Measurements from ENCODE around the gene TAF1D. TPM values are rescaled to one million over a fixed set of nuclear protein-coding genes. Genes with fewer than 3 reads are reported as not detected.
A peak's percentile ranks its signal among the peaks of the same experiment; 100 is the strongest.
"Not testable (repeated sequence)": the region's sequence is repeated elsewhere in the genome, so short reads cannot be mapped to it uniquely, and the experiment has no call there.

Gene TAF1D
- total RNA-seq, 1 donor from 2014 or later: 145 TPM

DNA sequence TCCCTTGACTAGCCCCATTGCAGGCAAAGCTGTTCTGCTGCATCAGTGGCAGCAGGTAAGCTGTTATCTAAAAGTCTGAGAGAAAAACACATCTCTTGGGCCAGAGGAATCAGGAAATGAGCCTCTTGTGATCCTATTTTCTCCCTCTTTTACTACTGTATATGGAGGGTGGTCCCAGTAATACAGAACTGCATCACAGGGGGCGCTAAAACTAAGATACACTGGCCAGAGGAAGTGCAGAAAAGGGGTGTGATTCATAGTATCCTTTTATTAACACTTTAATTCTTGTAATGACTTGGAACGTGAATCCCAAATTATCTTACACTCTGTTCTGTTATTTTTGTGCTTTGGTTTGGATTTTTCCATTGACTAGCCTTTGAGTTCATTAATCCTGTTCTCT, 34.0 kb upstream of the TAF1D start:
- Mint-ChIP-seq H3K4me3 (ENCODE audit: unreplicated experiment) (no peak overlapping the region), H3K27me3 (ENCODE audit: low read depth, unreplicated experiment) (no peaks in the 10 kb centered on the region), H3K4me1 (ENCODE audit: low read depth, unreplicated experiment) (no peaks in the 10 kb centered on the region), H3K36me3 (ENCODE audit: low read depth, unreplicated experiment) (peaks cover 12% of the 10 kb centered on the region), H3K9me3 (ENCODE audit: unreplicated experiment) (peaks cover 3% of the 10 kb centered on the region), H3K27ac (ENCODE audit: unreplicated experiment) (no peak overlapping the region)
- Histone ChIP-seq H3K79me2 (ENCODE audit: insufficient read depth, low read length) (no peaks in the 10 kb centered on the region), H3K4me1 (ENCODE audit: insufficient read depth, low read length) (no peaks in the 10 kb centered on the region), H3K36me3 (ENCODE audit: insufficient read depth, low read length) (no peaks in the 10 kb centered on the region), H3K9me3 (ENCODE audit: insufficient read depth, low read depth, low read length) (no peaks in the 10 kb centered on the region), H3K4me3 (ENCODE audit: insufficient read depth, low read depth, low read length) (no peak overlapping the region), H3K4me2 (ENCODE audit: low read length) (no peak overlapping the region), H2AFZ (ENCODE audit: low read depth, low read length) (no peak overlapping the region), H3K27me3 (ENCODE audit: insufficient read depth, low read length) (no peaks in the 10 kb centered on the region), H3K27ac (ENCODE audit: low read depth, low read length) (no peak overlapping the region), H4K20me1 (ENCODE audit: insufficient read depth, low read length) (no peaks in the 10 kb centered on the region), H3K9ac (ENCODE audit: low read length) (no peak overlapping the region)
- FAIRE-seq (no peak), DNase-seq (ENCODE audit: low read depth) (no peak)
- no peak for TF ChIP-seq EZH2 (IDR thresholded peaks at IDR 0.05; ENCODE audit: insufficient read depth, low read length)
- TF ChIP-seq, protein P1, sequence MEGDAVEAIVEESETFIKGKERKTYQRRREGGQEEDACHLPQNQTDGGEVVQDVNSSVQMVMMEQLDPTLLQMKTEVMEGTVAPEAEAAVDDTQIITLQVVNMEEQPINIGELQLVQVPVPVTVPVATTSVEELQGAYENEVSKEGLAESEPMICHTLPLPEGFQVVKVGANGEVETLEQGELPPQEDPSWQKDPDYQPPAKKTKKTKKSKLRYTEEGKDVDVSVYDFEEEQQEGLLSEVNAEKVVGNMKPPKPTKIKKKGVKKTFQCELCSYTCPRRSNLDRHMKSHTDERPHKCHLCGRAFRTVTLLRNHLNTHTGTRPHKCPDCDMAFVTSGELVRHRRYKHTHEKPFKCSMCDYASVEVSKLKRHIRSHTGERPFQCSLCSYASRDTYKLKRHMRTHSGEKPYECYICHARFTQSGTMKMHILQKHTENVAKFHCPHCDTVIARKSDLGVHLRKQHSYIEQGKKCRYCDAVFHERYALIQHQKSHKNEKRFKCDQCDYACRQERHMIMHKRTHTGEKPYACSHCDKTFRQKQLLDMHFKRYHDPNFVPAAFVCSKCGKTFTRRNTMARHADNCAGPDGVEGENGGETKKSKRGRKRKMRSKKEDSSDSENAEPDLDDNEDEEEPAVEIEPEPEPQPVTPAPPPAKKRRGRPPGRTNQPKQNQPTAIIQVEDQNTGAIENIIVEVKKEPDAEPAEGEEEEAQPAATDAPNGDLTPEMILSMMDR (IDR thresholded peaks at IDR 0.05; ENCODE audit: insufficient read depth, low read depth, low read length): peak; percentile 19

DNA sequence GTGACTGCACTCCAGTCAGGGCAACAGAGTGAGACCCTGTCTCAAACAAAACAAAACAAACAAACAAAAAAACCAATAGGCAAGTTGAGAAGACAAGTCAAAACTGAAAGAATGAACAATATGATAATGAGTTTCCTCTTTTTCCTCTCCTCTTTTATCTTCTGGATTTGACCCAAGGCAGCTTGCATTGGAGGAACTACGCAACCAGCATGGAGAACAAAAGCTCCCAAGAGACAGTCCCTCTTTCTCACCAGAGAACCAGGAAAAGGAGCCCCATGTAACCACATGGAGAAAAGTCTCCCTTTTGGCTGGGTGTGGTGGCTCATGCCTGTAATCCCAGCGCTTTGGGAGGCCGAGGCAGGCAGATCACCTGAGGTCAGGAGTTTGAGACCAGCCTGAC, 33.3 kb upstream of the TAF1D start:
- H3K4me3 ChIP-seq (ENCODE audit: insufficient read depth, low read depth, low read length); H3K9ac ChIP-seq (ENCODE audit: low read length); H3K27me3 ChIP-seq (ENCODE audit: insufficient read depth, low read length); DNase-seq (ENCODE audit: low read depth); H4K20me1 ChIP-seq (ENCODE audit: insufficient read depth, low read length); H3K4me3 Mint-ChIP-seq (ENCODE audit: unreplicated experiment); FAIRE-seq; H3K27me3 Mint-ChIP-seq (ENCODE audit: low read depth, unreplicated experiment); H3K9me3 Mint-ChIP-seq (ENCODE audit: unreplicated experiment); H3K79me2 ChIP-seq (ENCODE audit: insufficient read depth, low read length); H3K27ac ChIP-seq (ENCODE audit: low read depth, low read length); H3K27ac Mint-ChIP-seq (ENCODE audit: unreplicated experiment); H2AFZ ChIP-seq (ENCODE audit: low read depth, low read length); H3K4me1 Mint-ChIP-seq (ENCODE audit: low read depth, unreplicated experiment); H3K36me3 ChIP-seq (ENCODE audit: insufficient read depth, low read length); H3K4me2 ChIP-seq (ENCODE audit: low read length); H3K4me1 ChIP-seq (ENCODE audit: insufficient read depth, low read length); H3K9me3 ChIP-seq (ENCODE audit: insufficient read depth, low read depth, low read length): not testable (repeated sequence)
- H3K36me3 Mint-ChIP-seq (ENCODE audit: low read depth, unreplicated experiment): peaks cover 10% of the 10 kb centered on the region

DNA sequence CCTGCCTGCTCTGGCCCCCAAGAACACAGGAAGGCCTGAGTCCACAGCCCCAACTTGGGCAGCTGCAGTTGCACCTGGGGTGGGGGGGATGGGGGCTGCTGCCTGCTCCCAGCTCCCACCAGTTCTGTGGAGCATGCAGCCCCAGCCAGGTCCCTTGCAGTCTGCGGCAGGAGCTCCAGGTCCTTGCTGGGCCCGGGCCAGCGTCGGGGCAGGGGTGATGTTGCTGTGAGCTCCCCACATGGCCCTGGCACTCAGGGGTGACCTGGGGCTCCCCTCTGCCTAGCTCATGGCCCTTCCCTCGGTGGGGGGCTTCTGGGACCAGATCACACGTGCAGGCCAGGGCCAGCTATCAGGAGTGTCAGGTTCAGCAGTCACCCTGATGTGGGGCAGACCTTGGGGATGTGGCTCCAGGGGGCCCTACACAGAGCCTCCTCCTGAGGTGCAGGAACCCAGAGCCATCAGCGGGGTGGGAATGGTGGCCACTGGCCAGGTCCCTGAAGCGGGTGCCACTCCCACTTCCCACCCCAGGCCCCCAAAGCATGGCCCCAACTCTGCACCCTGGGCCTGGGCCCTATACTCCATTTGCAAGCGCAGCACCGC, 32.4 kb upstream of the TAF1D start:
- DNase-seq (ENCODE audit: low read depth): no peak
- H3K9me3 Mint-ChIP-seq (ENCODE audit: unreplicated experiment): peaks cover 3% of the 10 kb centered on the region
- no peaks in the 10 kb centered on the region for H3K27me3 Mint-ChIP-seq (ENCODE audit: low read depth, unreplicated experiment)

More for the DNA sequence above, 32.4 kb upstream of the TAF1D start:
- Histone ChIP-seq H3K4me1 (ENCODE audit: insufficient read depth, low read length) (no peaks in the 10 kb centered on the region), H3K9ac (ENCODE audit: low read length) (no peak overlapping the region), H3K27me3 (ENCODE audit: insufficient read depth, low read length) (no peaks in the 10 kb centered on the region), H3K4me3 (ENCODE audit: insufficient read depth, low read depth, low read length) (no peak overlapping the region), H2AFZ (ENCODE audit: low read depth, low read length) (no peak overlapping the region), H3K4me2 (ENCODE audit: low read length) (no peak overlapping the region), H3K27ac (ENCODE audit: low read depth, low read length) (no peak overlapping the region), H4K20me1 (ENCODE audit: insufficient read depth, low read length) (no peaks in the 10 kb centered on the region), H3K9me3 (ENCODE audit: insufficient read depth, low read depth, low read length) (no peaks in the 10 kb centered on the region), H3K79me2 (ENCODE audit: insufficient read depth, low read length) (no peaks in the 10 kb centered on the region), H3K36me3 (ENCODE audit: insufficient read depth, low read length) (no peaks in the 10 kb centered on the region)
- no peak for FAIRE-seq
- no peak overlapping the region for H3K4me3 Mint-ChIP-seq (ENCODE audit: unreplicated experiment)
- H3K4me1 Mint-ChIP-seq (ENCODE audit: low read depth, unreplicated experiment): no peaks in the 10 kb centered on the region
- no peak overlapping the region for H3K27ac Mint-ChIP-seq (ENCODE audit: unreplicated experiment)
- TF ChIP-seq, protein P1 (IDR thresholded peaks at IDR 0.05; ENCODE audit: insufficient read depth, low read depth, low read length): no peak
- no peak for TF ChIP-seq EZH2 (IDR thresholded peaks at IDR 0.05; ENCODE audit: insufficient read depth, low read length)
- peaks cover 8% of the 10 kb centered on the region for H3K36me3 Mint-ChIP-seq (ENCODE audit: low read depth, unreplicated experiment)
